HG02973 (cell line): ENCODE data around the gene SPATA12.

Experiments
- ATAC-seq: cut with Tn5 transposase; IDR thresholded peaks from one replicate; pipeline ENCODE4 v1.9.1; 2021; ENCODE audit warnings: moderate library complexity; ENCODE audit not compliant: unreplicated experiment

The SPATA12 gene

DNA sequence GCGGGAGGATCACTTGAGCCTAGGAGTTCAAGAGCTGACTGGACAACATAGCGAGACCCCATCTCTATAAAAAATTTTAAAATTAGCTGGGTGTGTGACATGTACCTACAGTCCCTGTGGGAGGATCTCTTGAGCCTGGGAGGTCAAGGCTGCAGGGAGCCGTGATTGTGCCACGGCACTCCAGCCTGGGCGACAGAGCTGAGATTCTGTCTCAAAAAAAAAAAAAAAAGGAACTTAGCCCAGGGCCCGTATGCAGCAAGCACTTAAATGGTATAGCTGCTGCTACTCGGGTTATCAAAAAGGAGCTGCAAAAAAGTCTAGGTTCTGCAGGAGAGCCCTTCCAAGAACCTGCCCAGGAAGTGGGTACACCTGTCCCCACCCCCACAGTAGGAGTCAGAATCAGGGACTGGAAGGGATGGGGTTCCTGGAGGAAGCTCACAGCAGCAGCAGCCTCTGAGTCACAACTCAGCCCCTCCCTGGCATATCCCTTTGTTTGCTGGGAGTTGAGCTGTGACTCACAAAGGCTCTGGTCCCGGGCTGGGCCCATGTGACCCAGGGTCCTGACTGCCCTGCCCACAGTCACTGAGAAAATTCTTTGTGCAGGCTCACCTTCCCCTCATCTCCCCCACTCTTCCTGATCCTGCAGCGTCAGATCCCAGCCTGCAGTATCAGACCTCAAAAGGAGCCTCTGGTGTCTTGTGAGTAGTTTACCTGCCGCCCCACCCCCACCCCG, at the start of gene SPATA12:
Gene SPATA12 (plus strand): TSS at position 576 of the 733 bp plus-strand sequence. CDS start 13,031 bp downstream, outside the sequence.
- ATAC-seq = no peak

DNA sequence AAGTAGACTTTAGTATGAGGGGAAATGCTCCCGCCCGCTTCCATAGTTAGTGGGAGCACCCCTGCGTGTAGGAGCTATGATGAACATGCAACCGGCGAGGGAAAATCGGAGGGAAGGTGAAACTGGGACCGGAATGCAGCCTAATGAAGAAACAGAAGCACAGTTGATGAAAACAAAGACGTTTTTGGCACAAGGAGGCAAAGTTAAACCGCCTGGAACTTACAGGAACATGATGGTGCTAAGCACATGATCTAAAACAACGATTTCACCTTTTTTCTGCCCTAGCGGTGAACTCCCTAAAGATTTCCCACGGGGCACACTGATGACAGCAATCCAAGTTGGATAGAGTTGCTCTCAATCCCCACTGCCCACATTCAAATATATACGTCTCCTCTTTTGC, 49.4 kb upstream of the SPATA12 start:
- no peak for ATAC-seq

DNA sequence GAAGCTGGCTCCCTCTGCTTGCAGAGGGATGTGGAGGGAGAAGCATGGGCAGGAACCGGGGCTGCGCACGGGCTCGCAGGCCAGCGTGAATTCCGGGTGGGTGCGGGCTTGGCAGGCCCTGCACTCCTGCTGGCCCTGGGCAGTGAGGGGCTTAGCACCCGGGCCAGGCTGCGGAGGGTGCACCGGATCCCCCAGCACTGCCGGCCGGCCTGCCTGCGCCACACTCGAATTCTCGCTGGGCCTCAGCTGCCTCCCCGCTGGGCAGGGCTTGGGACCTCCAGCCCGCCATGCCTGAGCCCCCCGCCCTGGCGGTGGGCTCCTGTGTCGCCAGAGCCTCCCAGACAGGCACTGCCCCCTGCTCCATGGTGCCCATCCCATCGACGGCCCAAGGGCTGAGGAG, 47.6 kb upstream of the SPATA12 start:
- ATAC-seq = no peak

DNA sequence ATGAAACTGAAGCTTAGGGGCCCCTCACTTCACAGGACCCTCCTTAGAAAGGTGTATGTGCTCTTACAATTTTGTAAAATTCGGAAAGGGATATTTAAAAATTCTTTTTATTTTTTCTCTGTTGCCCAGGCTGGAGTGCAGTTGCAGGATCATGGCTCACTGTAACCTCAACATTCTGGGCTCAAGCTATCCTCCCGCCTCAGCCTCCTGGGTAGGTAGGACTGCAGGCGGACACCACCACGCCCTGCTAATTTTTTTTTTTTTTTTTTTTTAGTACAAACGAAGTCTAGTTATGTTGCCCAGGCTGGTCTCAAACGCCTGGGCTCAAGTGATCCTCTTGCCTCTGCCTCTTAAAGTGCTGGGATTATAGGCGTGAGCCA, 45.1 kb upstream of the SPATA12 start:
- no peak for ATAC-seq

DNA sequence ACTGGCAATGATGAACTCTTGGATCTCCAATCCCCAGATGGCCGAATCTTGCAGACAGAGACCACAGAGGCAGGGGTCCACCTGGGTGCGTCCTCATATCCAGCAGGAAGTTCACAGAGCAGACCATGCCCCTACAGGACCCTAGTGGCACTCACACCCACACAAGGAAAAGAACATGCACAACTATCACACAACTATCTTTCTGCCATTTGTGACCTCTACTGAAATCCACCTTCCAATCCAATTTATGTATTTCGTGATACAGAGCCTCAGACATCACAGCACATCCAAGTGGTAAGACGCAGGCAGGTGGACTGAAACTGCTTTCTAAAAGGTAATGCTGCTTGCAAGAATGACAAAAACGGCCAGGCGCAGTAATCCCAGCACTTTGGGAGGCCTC, 44.6 kb upstream of the SPATA12 start:
- no peak for ATAC-seq

GRCh38 chr3:57017459-57017845, 43.0 kb upstream of the SPATA12 start:
- no peak for ATAC-seq

- ATAC-seq = no peak
Observed at GRCh38 chr3:57018246-57018645, 42.2 kb upstream of the SPATA12 start.

DNA sequence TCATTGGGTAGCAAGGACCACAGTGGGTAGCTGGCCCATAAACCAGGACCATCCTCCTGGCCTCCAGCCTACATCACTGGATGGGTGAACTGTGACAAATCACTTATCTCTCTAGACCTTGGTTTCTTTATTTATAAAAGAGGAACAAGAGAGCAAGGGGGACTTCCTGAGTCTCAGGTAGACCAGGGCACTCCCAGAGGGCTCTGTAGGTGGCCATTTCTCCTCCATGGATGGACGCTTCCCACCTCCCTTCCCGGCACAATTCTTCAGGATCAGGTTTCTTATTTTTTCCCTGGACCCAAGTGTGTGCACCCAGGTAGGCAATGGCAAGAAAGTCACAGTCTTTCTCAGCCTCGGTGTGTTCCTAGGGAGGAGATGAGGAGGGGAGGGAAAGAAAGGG, 41.4 kb upstream of the SPATA12 start:
- ATAC-seq = no peak

DNA sequence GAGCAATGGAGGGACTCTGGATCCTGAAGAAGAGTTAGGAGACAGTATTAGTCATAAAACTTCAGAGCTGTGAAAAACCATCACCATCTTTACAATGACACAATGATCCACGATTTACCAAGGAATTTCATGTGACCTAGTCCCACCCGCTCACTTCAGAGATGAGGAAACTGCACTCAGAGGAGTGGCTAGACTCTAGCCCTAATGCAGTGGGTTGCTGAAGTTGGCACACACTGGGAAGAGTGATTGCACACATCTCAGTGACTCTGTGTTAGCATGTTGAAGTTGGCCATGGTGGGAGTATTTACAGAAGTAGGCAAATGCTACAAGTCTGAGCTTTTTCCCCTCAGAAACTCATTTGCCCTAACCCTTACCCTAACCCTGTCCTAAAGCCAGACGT, 35.2 kb upstream of the SPATA12 start:
- ATAC-seq = no peak

- ATAC-seq = no peak
Observed at GRCh38 chr3:57026944-57027343, 33.5 kb upstream of the SPATA12 start.

DNA sequence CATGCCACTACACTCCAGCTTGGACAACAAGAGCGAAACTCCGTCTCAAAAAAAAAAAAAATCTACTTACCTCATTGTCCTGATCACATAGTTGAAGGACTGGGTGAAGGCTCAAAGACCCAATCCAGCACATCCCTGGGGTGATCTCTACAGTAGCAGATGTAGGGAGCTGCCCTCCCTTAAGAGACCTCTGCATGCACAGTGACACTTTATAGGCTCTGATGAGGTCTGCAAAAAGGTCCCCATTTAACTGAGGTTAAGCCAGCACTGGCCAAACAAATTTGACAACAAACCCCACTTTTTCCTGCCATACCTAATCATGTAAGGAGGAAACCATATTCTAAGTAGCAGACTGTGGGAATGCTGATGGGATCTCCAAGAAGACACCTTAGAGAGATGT, 31.1 kb upstream of the SPATA12 start:
- no peak for ATAC-seq

- ATAC-seq = no peak
Observed at GRCh38 chr3:57029924-57030323, 30.5 kb upstream of the SPATA12 start.

GRCh38 chr3:57030721-57031120, 29.7 kb upstream of the SPATA12 start:
- no peak for ATAC-seq

GRCh38 chr3:57031631-57032541, 28.6 kb upstream of the SPATA12 start:
- ATAC-seq = no peak

GRCh38 chr3:57036952-57037351, 23.5 kb upstream of the SPATA12 start:
- no peak for ATAC-seq

DNA sequence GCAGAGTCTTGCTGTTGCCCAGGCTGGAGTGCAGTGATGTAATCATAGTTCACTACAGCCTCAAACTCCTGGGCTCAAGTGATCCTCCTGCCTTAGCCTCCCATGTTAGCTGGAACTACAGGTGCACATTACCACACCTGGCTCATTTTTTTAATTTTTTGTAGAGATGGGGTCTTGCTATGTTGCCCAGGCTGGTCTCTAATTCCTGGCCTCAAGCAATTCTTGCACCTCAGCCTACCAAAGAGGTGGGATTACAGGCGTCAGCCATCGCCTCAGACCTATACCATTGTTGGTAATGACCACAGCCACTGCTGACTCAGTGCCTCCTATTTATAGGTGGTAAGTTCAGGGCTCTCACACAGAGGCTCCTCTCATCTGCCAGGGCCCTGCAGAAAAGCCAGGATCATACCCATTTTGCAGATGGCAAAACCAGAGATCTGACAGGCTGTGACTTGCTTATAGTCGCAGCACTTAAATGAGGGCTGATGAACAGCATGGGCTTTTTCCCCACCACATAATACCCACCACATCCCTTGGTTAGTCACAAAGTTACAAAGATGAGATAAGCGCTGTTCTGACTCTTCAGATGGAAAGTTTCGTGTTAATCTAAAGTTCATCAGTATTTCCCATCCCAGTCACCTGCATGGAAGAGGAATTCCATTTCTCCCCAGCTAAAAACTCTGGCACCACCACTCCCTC, 21.8 kb upstream of the SPATA12 start:
- ATAC-seq = no peak

- no peak for ATAC-seq
Observed at GRCh38 chr3:57041674-57042073, 18.8 kb upstream of the SPATA12 start.

- ATAC-seq = no peak
Observed at GRCh38 chr3:57043518-57043917, 16.9 kb upstream of the SPATA12 start.

- no peak for ATAC-seq
Observed at GRCh38 chr3:57046101-57046765, 14.2 kb upstream of the SPATA12 start.

DNA sequence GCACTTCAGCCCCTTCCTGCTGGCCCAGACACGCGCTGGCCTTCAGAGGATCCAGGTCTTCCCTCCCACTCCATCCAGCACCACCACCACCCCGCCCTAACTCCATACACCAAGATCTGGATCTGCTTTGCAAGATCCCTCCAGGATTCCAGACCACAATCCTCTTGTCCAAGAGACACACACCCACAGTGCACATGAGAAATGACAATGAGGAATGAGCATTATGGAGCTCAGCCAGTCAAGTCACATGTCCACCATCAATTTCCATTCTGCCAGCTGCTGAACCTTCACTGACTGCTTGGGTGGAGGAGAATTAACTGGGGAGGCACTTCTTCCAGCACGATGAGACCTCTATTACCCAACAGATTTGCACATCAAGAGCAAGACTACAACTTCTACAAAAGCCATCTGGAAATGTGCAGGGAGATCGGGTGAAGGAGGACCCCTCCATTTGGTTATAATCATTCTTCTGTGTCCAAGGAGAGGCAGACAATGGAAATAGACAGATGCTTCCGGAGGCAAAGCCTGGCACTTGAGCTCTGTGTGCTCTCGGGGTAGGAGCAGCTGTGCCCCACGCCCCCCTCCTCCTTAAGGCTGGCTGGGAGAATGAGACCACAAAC, 12.3 kb upstream of the SPATA12 start:
- no peak for ATAC-seq

DNA sequence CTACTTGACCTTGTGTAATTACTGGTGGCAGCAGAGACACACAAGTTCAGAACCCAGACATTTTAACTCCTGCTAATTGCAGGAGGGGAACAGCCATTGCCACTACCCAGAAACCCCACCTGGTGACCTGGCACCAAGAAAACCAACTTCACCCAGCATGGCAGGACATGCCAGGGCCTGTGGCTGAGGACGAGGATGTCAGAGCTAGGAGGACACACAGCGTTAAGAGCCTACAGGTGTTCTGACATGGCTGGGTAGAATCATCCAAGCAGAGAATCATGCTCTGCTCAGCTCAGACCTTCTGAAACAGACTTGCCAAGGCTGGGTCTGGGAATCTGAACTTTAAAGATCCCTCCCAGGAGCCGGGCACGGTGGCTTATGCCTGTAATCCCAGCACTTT, 11.7 kb upstream of the SPATA12 start:
- ATAC-seq = no peak
